GM12891 (cell line): Measurements from ENCODE around the gene KCNMA1.

Source experiments
- PAX5 ChIP-seq: IDR thresholded peaks from 2 replicates; pipeline ENCODE4 v1.6.1; 2011; ENCODE audit warnings: low read length, moderate library complexity, mild to moderate bottlenecking; ENCODE audit not compliant: insufficient read depth, severe bottlenecking
- POLR2A ChIP-seq: IDR thresholded peaks from 2 replicates; pipeline ENCODE4 v1.6.1; 2011; ENCODE audit warnings: low read depth, low read length, control low read depth
- POLR2AphosphoS5 ChIP-seq: IDR thresholded peaks from 2 replicates; pipeline ENCODE4 v1.6.1; 2011; ENCODE audit warnings: low read depth, low read length, control low read depth
- SPI1 ChIP-seq: IDR thresholded peaks from 2 replicates; pipeline ENCODE4 v1.6.1; 2011; ENCODE audit warnings: low read depth, low read length, control low read depth
- TAF1 ChIP-seq: IDR thresholded peaks from 2 replicates; pipeline ENCODE4 v1.6.1; 2011; ENCODE audit warnings: low read depth, low read length, control low read depth

DNA sequence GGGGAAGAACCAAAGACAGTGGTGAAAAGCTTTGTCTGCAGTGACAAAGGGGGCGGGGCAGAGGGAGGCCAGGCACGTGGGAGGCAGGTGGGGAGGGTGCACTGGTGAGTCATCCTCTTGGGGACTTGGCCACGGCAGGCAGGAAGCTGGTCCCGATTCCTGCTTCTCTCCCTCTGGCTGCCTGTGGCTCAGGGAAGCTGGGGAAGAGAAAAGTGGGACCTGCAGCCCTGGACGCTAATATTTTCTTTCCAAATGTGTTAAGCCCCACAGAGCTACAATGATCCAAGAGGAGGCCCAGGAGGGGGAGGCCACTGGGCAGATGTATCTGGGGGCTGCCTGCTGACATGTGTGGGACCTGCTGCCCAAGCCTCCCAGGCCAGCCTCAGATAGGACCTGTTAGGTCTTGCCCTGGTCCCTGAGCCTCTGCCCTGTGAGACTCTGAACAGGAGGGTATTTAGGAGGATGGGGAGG, 231.8 kb downstream of the KCNMA1 start:
- no peak for TF ChIP-seq POLR2A
- no peak for TF ChIP-seq TAF1
- TF ChIP-seq SPI1 = no peak
- TF ChIP-seq POLR2AphosphoS5 = no peak
- no peak for TF ChIP-seq PAX5
